Measurements from ENCODE around the gene MARF1.
"Not testable (repeated sequence)": the region's sequence is repeated elsewhere in the genome, so short reads cannot be mapped to it uniquely, and the experiment has no call there.

Gene MARF1

GRCh38 chr16:15647294-15648014 is 4.5 kb upstream of the MARF1 start:
- TF ChIP-seq CTCF (IDR thresholded peaks at IDR 0.05; ENCODE audit: control insufficient read depth, insufficient read depth, low read depth, low read length, missing control alignments): no peak

GRCh38 chr16:15646557-15647293 is 3.8 kb upstream of the MARF1 start:
- DNase-seq (ENCODE audit: low read depth); H3K4me3 ChIP-seq (ENCODE audit: control insufficient read depth, low read depth, low read length): not testable (repeated sequence)

More at GRCh38 chr16:15647294-15648014, 4.5 kb upstream of the MARF1 start:
- DNase-seq (ENCODE audit: low read depth): no peak
- no peak overlapping the region for H3K4me3 ChIP-seq (ENCODE audit: control insufficient read depth, low read depth, low read length)

GRCh38 chr16:15644962-15645465 is 2.1 kb upstream of the MARF1 start:
- DNase-seq (ENCODE audit: low read depth): peak; percentile 66
- H3K4me3 ChIP-seq (ENCODE audit: control insufficient read depth, low read depth, low read length): not testable (repeated sequence)

- no peak overlapping the region; the same call in none of the 2 replicates for H3K4me3 ChIP-seq (ENCODE audit: control insufficient read depth, low read depth, low read length)
- TF ChIP-seq CTCF (IDR thresholded peaks at IDR 0.05; ENCODE audit: control insufficient read depth, insufficient read depth, low read depth, low read length, missing control alignments): no peak
- DNase-seq (ENCODE audit: low read depth): peak; percentile 55
Observed at GRCh38 chr16:15644267-15644961, 1.5 kb upstream of the MARF1 start.

- TF ChIP-seq CTCF (IDR thresholded peaks at IDR 0.05; ENCODE audit: control insufficient read depth, insufficient read depth, low read depth, low read length, missing control alignments): no peak
- peak overlapping the region; percentile 99 for H3K4me3 ChIP-seq (ENCODE audit: control insufficient read depth, low read depth, low read length)
- DNase-seq (ENCODE audit: low read depth): no peak
Observed at GRCh38 chr16:15643946-15644250, 944 bp upstream of the MARF1 start.

- DNase-seq (ENCODE audit: low read depth): no peak
- peak; percentile 37 for TF ChIP-seq CTCF (IDR thresholded peaks at IDR 0.05; ENCODE audit: control insufficient read depth, insufficient read depth, low read depth, low read length, missing control alignments)
- peak overlapping the region; percentile 99 for H3K4me3 ChIP-seq (ENCODE audit: control insufficient read depth, low read depth, low read length)
Observed at GRCh38 chr16:15642557-15643047, 352 bp downstream of the MARF1 start.

- no peak for TF ChIP-seq CTCF (IDR thresholded peaks at IDR 0.05; ENCODE audit: control insufficient read depth, insufficient read depth, low read depth, low read length, missing control alignments)
- DNase-seq (ENCODE audit: low read depth): no peak
Observed at GRCh38 chr16:15641753-15642556, 999 bp downstream of the MARF1 start.

More at GRCh38 chr16:15641753-15642556, 999 bp downstream of the MARF1 start:
- peak overlapping the region; percentile 99 for H3K4me3 ChIP-seq (ENCODE audit: control insufficient read depth, low read depth, low read length)
